ENCODE measurements around the gene UFC1. TPM values are rescaled to one million over a fixed set of nuclear protein-coding genes. Genes with fewer than 3 reads are reported as not detected.

The UFC1 gene
- total and polyA plus RNA-seq, 8 donors = 93.8 to 163 (median 144) TPM

DNA sequence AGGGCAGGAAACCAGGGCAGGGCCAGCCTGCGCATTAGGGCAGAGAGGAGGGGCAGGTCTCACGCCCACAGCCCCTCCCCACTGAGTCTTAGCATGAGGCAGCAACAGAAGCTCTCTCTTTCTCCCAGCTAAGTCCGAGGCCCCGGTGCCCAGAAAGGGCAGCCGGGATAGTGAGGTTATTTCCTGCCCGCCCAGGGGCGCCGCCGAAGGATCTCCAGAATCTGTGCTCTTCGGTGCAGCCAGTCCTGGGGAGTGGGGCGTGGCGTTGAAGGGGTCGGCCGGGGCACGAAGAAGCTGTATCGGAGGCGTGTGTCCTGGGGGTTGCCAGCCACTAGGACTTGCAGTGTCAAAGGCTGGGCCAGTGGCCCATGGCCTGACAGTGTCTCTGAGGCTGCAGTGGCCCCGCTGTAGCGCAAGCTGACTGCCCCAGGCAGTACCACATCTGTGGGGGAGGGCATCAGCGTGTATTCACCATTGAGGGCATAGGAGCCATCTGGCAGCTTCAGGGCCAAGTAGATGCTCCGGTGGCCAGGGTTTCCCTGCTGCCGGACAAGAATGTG, 37.3 kb downstream of the UFC1 start:
- no peak overlapping the region for H3K27ac ChIP-seq
- H3K4me3 ChIP-seq = no peak overlapping the region
- no peak for DNase-seq
- intact Hi-C loops (cut with DNase I) = no loop called here
- H3K27me3 ChIP-seq = peaks cover 0 to 4% of the 10 kb centered on the region in 2 donors
- no peak for TF ChIP-seq CTCF (IDR thresholded peaks at IDR 0.05)
- no peak for ATAC-seq
- H3K4me1 ChIP-seq = peaks cover 3 to 62% of the 10 kb centered on the region in 2 donors
- H3K36me3 ChIP-seq = peaks cover 0 to 14% of the 10 kb centered on the region in 2 donors
- H3K9me3 ChIP-seq = no peaks in the 10 kb centered on the region

GRCh38 chr1:161191971-161192370, 38.2 kb downstream of the UFC1 start:
- peaks cover 0 to 14% of the 10 kb centered on the region in 2 donors for H3K36me3 ChIP-seq
- ATAC-seq = no peak
- DNase-seq = no peak
- H3K9me3 ChIP-seq = no peaks in the 10 kb centered on the region
- no peak overlapping the region for H3K4me3 ChIP-seq
- intact Hi-C loops (cut with DNase I) = no loop called here
- no peak for TF ChIP-seq CTCF (IDR thresholded peaks at IDR 0.05)
- no peak overlapping the region for H3K27ac ChIP-seq
- peaks cover 3 to 52% of the 10 kb centered on the region in 2 donors for H3K4me1 ChIP-seq
- peaks cover 0 to 4% of the 10 kb centered on the region in 2 donors for H3K27me3 ChIP-seq

DNA sequence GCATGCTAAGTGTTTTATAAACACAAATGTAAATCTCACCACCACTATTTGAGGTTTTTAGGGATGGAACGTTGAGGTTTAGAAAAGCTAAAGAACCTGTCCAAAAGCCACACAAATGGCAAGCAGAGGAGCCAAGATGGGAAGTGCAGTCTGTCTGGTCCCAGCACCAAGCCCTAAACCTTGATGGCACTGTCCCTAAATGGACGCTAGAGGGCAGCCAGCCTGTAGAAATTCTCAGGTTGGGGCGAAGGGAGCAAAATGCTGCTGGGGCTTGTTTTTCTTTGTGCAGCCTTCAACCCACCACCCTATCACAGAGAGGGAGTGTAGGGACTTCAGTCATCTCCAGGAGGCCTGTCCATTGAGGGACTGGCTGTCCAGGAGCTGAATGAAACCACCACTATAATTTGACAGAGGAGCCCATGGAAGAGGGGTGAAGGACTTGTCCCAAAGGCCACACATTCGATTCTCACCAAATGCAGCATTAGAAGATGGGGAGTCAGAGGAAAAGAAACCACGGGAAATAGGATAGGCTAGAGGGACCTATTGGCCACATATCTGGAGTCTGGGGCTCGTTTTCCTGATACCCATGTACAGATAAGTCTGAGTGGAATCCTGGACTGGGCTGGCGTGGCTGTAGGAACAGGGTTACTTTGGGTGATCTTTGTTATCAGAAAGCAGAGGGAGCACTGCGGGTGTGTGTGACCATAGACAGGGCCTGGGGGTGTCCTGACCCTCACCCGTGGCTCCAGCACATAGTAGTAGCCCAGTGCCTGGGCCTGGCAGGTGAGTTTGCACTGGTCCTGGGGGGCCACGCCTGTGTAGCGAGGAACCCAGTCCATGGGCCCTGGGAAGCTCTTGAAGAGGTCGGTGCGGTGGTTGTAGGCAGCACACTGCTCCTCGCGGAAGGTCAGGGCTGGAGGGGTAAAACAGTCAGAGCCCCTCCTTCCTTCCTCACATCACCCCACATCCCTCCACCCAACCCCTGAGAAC, 39.0 kb downstream of the UFC1 start:
- Histone ChIP-seq H3K27me3 (peaks cover 0 to 4% of the 10 kb centered on the region in 2 donors), H3K4me1 (peaks cover 3 to 46% of the 10 kb centered on the region in 2 donors), H3K4me3 (no peak overlapping the region), H3K36me3 (peaks cover 0 to 14% of the 10 kb centered on the region in 2 donors), H3K9me3 (no peaks in the 10 kb centered on the region), H3K27ac (no peak overlapping the region)
- peak in 3 of 4 donors; percentile 49 to 67 (median 58) for DNase-seq
- intact Hi-C loops (cut with DNase I) = no loop called here
- ATAC-seq = peak; percentile 81
- peak; percentile 79 to 90 for TF ChIP-seq CTCF (IDR thresholded peaks at IDR 0.05)

- ATAC-seq (no peak), DNase-seq (no peak)
- Histone ChIP-seq H3K9me3 (no peaks in the 10 kb centered on the region), H3K27me3 (peaks cover 0 to 4% of the 10 kb centered on the region in 2 donors), H3K36me3 (peaks cover 0 to 14% of the 10 kb centered on the region in 2 donors), H3K4me1 (peaks cover 3 to 42% of the 10 kb centered on the region in 2 donors), H3K27ac (no peak overlapping the region), H3K4me3 (no peak overlapping the region)
- TF ChIP-seq CTCF (IDR thresholded peaks at IDR 0.05) = no peak
- intact Hi-C loops (cut with DNase I) = no loop called here
Observed at GRCh38 chr1:161193561-161194235, 39.9 kb downstream of the UFC1 start.
